H1 (cell line): ENCODE data around the gene ZNF598. TPM values are rescaled to one million over a fixed set of nuclear protein-coding genes. Genes with fewer than 3 reads are reported as not detected.

Source experiments
- KDM4A ChIP-seq: IDR thresholded peaks from one replicate; pipeline ENCODE4 v1.7.1; 2012; ENCODE audit warnings: low read depth, mild to moderate bottlenecking, moderate library complexity, low read length, inconsistent platforms; ENCODE audit not compliant: severe bottlenecking
- polyA plus RNA-seq, 7 experiments: library from polyadenylated mRNA; depleted of rRNA in 3 of 7; stranded (reverse) in 5 of 7; unstranded in 2 of 7; fragments of >200 nt in 5 of 7; fragments of 200-250 nt in 2 of 7; gene quantifications; 1 replicate in 5 of 7; 2 replicates in 1 of 7; 4 replicates in 1 of 7; pipeline versions ENCODE4 v1.2.1 to v1.2.3, GENCODE V29; 2011 to 2013; ENCODE audit warnings: missing spikeins in 2 of 7, mixed read lengths in 2 of 7
- total RNA-seq: library from RNA; stranded (reverse); fragmentation: NEBNext Ultra II Directional; extraction: Animal tissue kit (Norgen Biotek cat#: 25700); gene quantifications from 2 replicates; pipeline ENCODE4 v1.2.1, GENCODE V29; 2021

Gene ZNF598
- total and polyA plus RNA-seq, 2 of the 8 experiments (the other 6 are each of a cell fraction or from before 2014, with no cell fraction given): 29.3 to 47.6 TPM

DNA sequence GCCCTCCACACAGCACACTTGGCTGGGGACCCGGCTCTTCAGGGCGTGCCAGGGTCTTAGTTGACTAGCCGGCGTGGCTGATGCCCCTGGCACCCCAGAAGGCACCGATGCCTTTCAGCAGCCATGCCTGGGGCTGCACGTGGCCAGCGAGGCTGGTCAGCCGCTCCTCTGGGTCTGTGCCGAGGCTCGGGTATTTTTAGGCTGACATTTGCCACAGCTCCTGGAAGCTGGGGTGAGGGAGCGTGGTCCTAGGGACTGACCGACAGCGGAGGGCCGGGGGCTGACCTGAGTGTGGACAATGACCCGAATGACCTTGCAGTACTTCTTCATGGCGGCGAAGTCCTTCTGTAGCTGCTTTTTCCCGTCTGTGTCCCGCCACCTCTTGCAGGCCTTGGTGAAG is 59.1 kb downstream of the ZNF598 start (continued):
- no peak for TF ChIP-seq KDM4A
